GM12875 (cell line): ENCODE data around the gene MIEF1.

ENCODE experiments used
- H3K4me3 ChIP-seq: one replicate; pipeline ENCODE4 v1.5.1; 2011; ENCODE audit warnings: low read depth, low read length, control low read depth
- CTCF ChIP-seq: IDR thresholded peaks from 2 replicates; pipeline ENCODE4 v1.5.1; 2011; ENCODE audit warnings: low read depth, mild to moderate bottlenecking, control low read depth, inconsistent platforms, low read length, moderate library complexity, borderline replicate concordance; ENCODE audit not compliant: insufficient read depth

The MIEF1 gene

DNA sequence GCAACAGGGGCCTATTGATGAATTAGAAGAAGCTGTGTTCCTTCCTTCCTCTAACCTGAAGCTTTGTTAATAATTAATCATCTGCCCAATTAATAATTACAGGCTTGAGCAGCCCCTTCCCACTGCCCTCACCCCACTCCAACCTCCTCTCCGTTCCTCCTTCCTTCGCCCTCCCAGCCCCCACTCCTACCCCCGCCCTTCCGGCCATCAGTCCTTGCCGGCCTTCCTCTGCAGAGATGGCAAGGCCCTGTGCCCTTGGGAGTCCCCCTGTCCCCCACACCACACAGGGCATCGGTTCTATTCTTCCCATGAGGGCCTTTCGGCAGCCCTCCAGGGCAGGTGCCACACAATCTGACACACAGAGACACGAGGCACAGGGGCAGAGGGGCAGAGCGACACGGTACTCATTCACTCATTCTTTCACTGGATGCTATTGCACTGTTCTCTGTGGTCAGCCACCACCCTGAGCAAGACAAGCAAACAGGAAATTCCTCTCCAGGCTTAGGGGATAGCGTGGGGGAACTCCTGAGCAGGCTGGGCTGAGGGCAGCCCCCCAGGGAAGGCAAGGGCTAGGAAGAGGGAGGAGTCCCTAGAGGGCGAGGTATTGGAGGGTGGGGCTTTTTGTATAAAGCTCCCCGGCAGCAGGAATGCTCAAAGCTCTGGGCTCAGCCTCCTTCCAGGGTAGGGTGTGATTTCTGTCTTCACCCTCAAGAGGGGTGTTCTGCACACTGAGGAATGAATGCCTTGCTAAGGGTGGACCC is 30.5 kb upstream of the MIEF1 start:
- TF ChIP-seq CTCF, result no peak
- no peak overlapping the region for H3K4me3 ChIP-seq

- no peak for TF ChIP-seq CTCF
- no peak overlapping the region for H3K4me3 ChIP-seq
Measured at GRCh38 chr22:39472570-39473556, 29.2 kb upstream of the MIEF1 start.

GRCh38 chr22:39473851-39474250 is 28.2 kb upstream of the MIEF1 start:
- TF ChIP-seq CTCF, result no peak
- H3K4me3 ChIP-seq, result no peak overlapping the region

- no peak for TF ChIP-seq CTCF
- no peak overlapping the region for H3K4me3 ChIP-seq
Measured at GRCh38 chr22:39474351-39475111, 27.6 kb upstream of the MIEF1 start.

DNA sequence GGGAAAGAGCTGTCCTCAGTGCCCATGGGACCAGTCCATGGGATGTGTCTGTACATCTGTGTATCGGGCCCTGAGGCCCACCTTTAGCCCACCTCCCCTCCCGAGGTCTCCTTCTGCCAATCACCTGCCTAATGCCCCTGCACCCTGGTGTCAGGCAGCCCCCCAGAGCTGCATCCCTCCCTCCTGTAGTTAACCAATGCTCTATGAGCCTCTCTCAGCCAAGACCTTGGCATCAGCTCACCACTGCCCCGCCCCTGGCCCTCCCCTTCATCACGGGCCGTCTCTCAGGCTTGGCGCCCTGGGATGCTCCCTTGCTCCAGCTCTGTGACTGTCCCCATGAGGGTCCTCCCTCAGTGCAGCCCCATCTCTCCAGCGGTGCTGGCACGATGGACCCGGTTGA is 26.8 kb upstream of the MIEF1 start:
- no peak overlapping the region for H3K4me3 ChIP-seq
- no peak for TF ChIP-seq CTCF

DNA sequence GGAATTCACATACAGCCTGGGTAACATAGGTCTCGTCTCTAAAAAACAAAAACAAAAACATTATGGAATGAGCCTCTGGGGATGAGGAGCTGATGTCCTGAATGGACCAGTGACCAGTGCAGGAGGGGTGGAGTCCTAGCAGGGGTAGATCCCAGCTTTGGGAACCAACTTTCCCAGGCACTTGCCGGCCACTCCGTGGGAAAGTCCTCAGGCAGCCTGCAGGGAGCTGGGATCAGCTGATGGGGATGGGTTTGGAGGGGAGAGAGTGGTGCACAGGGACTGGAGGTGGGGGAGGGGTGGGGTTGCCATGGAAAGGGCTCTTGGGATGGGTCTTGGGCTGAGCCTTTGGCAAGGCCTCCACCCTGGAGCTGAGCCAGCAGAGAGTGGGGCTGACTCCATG is 26.2 kb upstream of the MIEF1 start:
- no peak for TF ChIP-seq CTCF
- no peak overlapping the region for H3K4me3 ChIP-seq
